H1 (cell line): ENCODE measurements around the gene EPHA8. TPM values are rescaled to one million over a fixed set of nuclear protein-coding genes. Genes with fewer than 3 reads are reported as not detected.

Experiments
- CTCF ChIA-PET: fragments of 300-600 bp; sonication (Branson Sonifier 250); formaldehyde crosslinking; loops from one replicate; lab custom pipeline; 2021; ENCODE audit not compliant: partially characterized antibody; lab: Charles Lee
- POLR2A ChIA-PET: fragments of 300-600 bp; sonication (Branson Sonifier 250); formaldehyde crosslinking; loops from one replicate; lab custom pipeline; 2021; ENCODE audit warnings: inconsistent platforms; ENCODE audit not compliant: partially characterized antibody; lab: Charles Lee
- DNase-seq, 2 experiments: peaks; one replicate each; pipeline versions ENCODE4 v3.0.0 to v3.0.0-alpha.2; 2010 to 2022; ENCODE audit warnings: low spot score in 2 of 2, low read depth in 1 of 2, mixed read lengths in 1 of 2
- FAIRE-seq: peaks from 2 replicates; lab custom pipeline; 2011; peaks lifted over from hg19 to GRCh38; lab: Jason Lieb, UNC
- H2AFZ ChIP-seq: 2 replicates; pipeline ENCODE4 v1.8.1; 2012; ENCODE audit warnings: low read length, inconsistent platforms
- H2AK5ac ChIP-seq: 2 replicates; pipeline ENCODE4 v1.6.1; 2013; ENCODE audit warnings: low read depth, low read length
- H2BK120ac ChIP-seq: replicated peaks from 2 replicates; pipeline ENCODE3; 2013; ENCODE audit warnings: low read depth, low read length, inconsistent platforms
- H2BK12ac ChIP-seq: 2 replicates; pipeline ENCODE4 v1.6.1; 2013; ENCODE audit warnings: low read depth, low read length
- H2BK15ac ChIP-seq: 2 replicates; pipeline ENCODE4 v1.6.1; 2013; ENCODE audit warnings: low read length
- H2BK20ac ChIP-seq: 2 replicates; pipeline ENCODE4 v1.6.1; 2013; ENCODE audit warnings: low read length
- H2BK5ac ChIP-seq: 2 replicates; pipeline ENCODE4 v1.6.1; 2013; ENCODE audit warnings: low read depth, low read length
- H3K14ac ChIP-seq: 2 replicates; pipeline ENCODE4 v1.6.1; 2013; ENCODE audit warnings: inconsistent platforms; ENCODE audit not compliant: insufficient read length
- H3K18ac ChIP-seq: 2 replicates; pipeline ENCODE4 v1.6.1; 2013; ENCODE audit warnings: low read length; ENCODE audit errors: extremely low read depth
- H3K23ac ChIP-seq: 2 replicates; pipeline ENCODE4 v1.6.1; 2013; ENCODE audit warnings: inconsistent platforms; ENCODE audit not compliant: insufficient read length
- H3K23me2 ChIP-seq: 2 replicates; pipeline ENCODE4 v1.6.1; 2013; ENCODE audit warnings: low read depth, low read length
- H3K27ac ChIP-seq: 2 replicates; pipeline ENCODE4 v1.6.1; 2011; ENCODE audit warnings: low read depth, low read length, inconsistent platforms
- H3K27me3 ChIP-seq, 4 experiments: replicated peaks in 1 of 4; 1 replicate in 1 of 4; 2 replicates in 3 of 4; pipeline versions ENCODE4 v1.6.1 to v1.8.1; 2011 to 2013; ENCODE audit warnings: low read length in 3 of 4, mild to moderate bottlenecking in 3 of 4, inconsistent platforms in 2 of 4, mixed read lengths in 2 of 4, moderate library complexity in 1 of 4; ENCODE audit not compliant: control insufficient read depth in 3 of 4, insufficient read depth in 3 of 4; ENCODE audit errors: extremely low read depth in 1 of 4
- H3K36me3 ChIP-seq, 4 experiments: 2 replicates each; pipeline versions ENCODE4 v1.6.1 to v1.8.1; 2011 to 2013; ENCODE audit warnings: mild to moderate bottlenecking in 4 of 4, low read length in 3 of 4, moderate library complexity in 2 of 4, control low read depth in 1 of 4, inconsistent platforms in 1 of 4; ENCODE audit not compliant: insufficient read depth in 4 of 4, control insufficient read depth in 2 of 4
- H3K4ac ChIP-seq: replicated peaks from 2 replicates; pipeline ENCODE3; 2013; ENCODE audit warnings: low read length, low read depth, mixed read lengths, inconsistent platforms; ENCODE audit not compliant: insufficient read length
- H3K4me1 ChIP-seq, 4 experiments: replicated peaks in 1 of 4; 1 replicate in 1 of 4; 2 replicates in 3 of 4; pipeline versions ENCODE4 v1.6.1 to v1.8.1; 2011 to 2013; ENCODE audit warnings: low read length in 3 of 4, inconsistent platforms in 2 of 4, mixed read lengths in 1 of 4; ENCODE audit not compliant: insufficient read depth in 4 of 4, control insufficient read depth in 3 of 4
- H3K4me2 ChIP-seq, 2 experiments: 2 replicates each; pipeline versions ENCODE4 v1.6.1 to v1.8.1; 2011 to 2013; ENCODE audit warnings: low read depth in 2 of 2, low read length in 2 of 2, control low read depth in 1 of 2, inconsistent platforms in 1 of 2, mild to moderate bottlenecking in 1 of 2; ENCODE audit not compliant: insufficient read depth in 1 of 2
- H3K4me3 ChIP-seq, 4 experiments: fragments of 200-600, 300-600 bp in 1 of 4; sonication (generic), shearing (Covaris generic), sonication (Bioruptor Twin) in 1 of 4; 2 replicates each; pipeline versions ENCODE4 v1.5.1 to v1.8.1; 2011 to 2016; ENCODE audit warnings: low read length in 4 of 4, low read depth in 3 of 4, control low read depth in 2 of 4, inconsistent platforms in 2 of 4, mild to moderate bottlenecking in 2 of 4, mixed read lengths in 1 of 4, moderate library complexity in 1 of 4; ENCODE audit not compliant: insufficient read depth in 2 of 4; ENCODE audit errors: extremely low read depth in 1 of 4
- H3K56ac ChIP-seq: replicated peaks from 2 replicates; pipeline ENCODE3; 2013; ENCODE audit warnings: low read depth, mild to moderate bottlenecking, mixed read lengths, low read length, inconsistent platforms; ENCODE audit not compliant: insufficient read length
- H3K79me1 ChIP-seq: 2 replicates; pipeline ENCODE4 v1.6.1; 2013; ENCODE audit warnings: low read depth, low read length, control low read depth
- H3K79me2 ChIP-seq, 2 experiments: 2 replicates each; pipeline versions ENCODE4 v1.6.1 to v1.8.1; 2012 to 2013; ENCODE audit warnings: low read length in 2 of 2, mild to moderate bottlenecking in 2 of 2, inconsistent platforms in 1 of 2; ENCODE audit not compliant: insufficient read depth in 2 of 2, control insufficient read depth in 1 of 2
- H3K9ac ChIP-seq, 4 experiments: replicated peaks in 1 of 4; 1 replicate in 1 of 4; 2 replicates in 3 of 4; pipeline versions ENCODE4 v1.6.1 to v1.8.1; 2011 to 2013; ENCODE audit warnings: low read depth in 3 of 4, low read length in 3 of 4, control low read depth in 2 of 4, mild to moderate bottlenecking in 2 of 4, moderate library complexity in 2 of 4, inconsistent platforms in 1 of 4; ENCODE audit errors: extremely low read depth in 1 of 4
- H3K9me3 ChIP-seq, 2 experiments: 2 replicates each; pipeline versions ENCODE4 v1.6.1 to v1.8.1; 2012 to 2013; ENCODE audit warnings: mild to moderate bottlenecking in 2 of 2, moderate library complexity in 2 of 2, control low read depth in 1 of 2, inconsistent platforms in 1 of 2, low read depth in 1 of 2, low read length in 1 of 2, mixed read lengths in 1 of 2; ENCODE audit not compliant: insufficient read depth in 2 of 2
- H4K20me1 ChIP-seq, 2 experiments: replicated peaks in 1 of 2; 2 replicates each; pipeline versions ENCODE3 to v1.8.1; 2011 to 2013; ENCODE audit warnings: inconsistent platforms in 2 of 2, low read length in 2 of 2, mild to moderate bottlenecking in 1 of 2; ENCODE audit not compliant: insufficient read depth in 2 of 2, control insufficient read depth in 1 of 2
- H4K5ac ChIP-seq: 2 replicates; pipeline ENCODE4 v1.6.1; 2013; ENCODE audit warnings: low read length, low read depth, mixed read lengths, inconsistent platforms; ENCODE audit not compliant: insufficient read length
- H4K8ac ChIP-seq: 2 replicates; pipeline ENCODE4 v1.8.0; 2013; ENCODE audit warnings: mild to moderate bottlenecking, moderate library complexity, low read length, inconsistent platforms; ENCODE audit not compliant: insufficient read depth; ENCODE audit errors: extremely low read depth
- H4K91ac ChIP-seq: replicated peaks from 2 replicates; pipeline ENCODE3; 2013; ENCODE audit warnings: low read length, mixed read lengths, inconsistent platforms; ENCODE audit not compliant: insufficient read length
- CHD2 ChIP-seq: IDR thresholded peaks from 2 replicates; pipeline ENCODE4 v1.6.1; 2012; ENCODE audit warnings: low read length, improper control_type of control experiment
- CTCF ChIP-seq, 3 experiments: IDR thresholded peaks; 1 replicate in 2 of 3; 2 replicates in 1 of 3; pipeline versions ENCODE4 v1.5.1 to v1.6.1; 2011; ENCODE audit warnings: low read length in 3 of 3, mild to moderate bottlenecking in 3 of 3, inconsistent platforms in 2 of 3, low read depth in 1 of 3, moderate library complexity in 1 of 3; ENCODE audit not compliant: insufficient read depth in 1 of 3; ENCODE audit errors: control extremely low read depth in 1 of 3
- GABPA ChIP-seq: IDR thresholded peaks from 2 replicates; pipeline ENCODE4 v1.6.1; 2011; ENCODE audit warnings: mild to moderate bottlenecking, low read length, moderate library complexity, borderline replicate concordance; ENCODE audit not compliant: insufficient read depth
- HDAC2 ChIP-seq, 2 experiments: fragments of 300-600 bp in 1 of 2; sonication (generic) in 1 of 2; IDR thresholded peaks; 2 replicates each; pipeline ENCODE4 v1.6.1; 2011 to 2012; ENCODE audit warnings: low read depth in 2 of 2, low read length in 2 of 2, mild to moderate bottlenecking in 2 of 2, moderate library complexity in 2 of 2, borderline replicate concordance in 1 of 2, inconsistent platforms in 1 of 2
- KDM5A ChIP-seq: fragments of 200-600 bp; IDR thresholded peaks from 2 replicates; pipeline ENCODE4 v1.7.1; 2012; ENCODE audit warnings: mild to moderate bottlenecking, low read length, inconsistent platforms, mixed read lengths
- NANOG ChIP-seq: IDR thresholded peaks from 2 replicates; pipeline ENCODE4 v1.6.1; 2011; ENCODE audit warnings: low read length, low read depth, mild to moderate bottlenecking, inconsistent platforms; ENCODE audit not compliant: insufficient read depth, poor library complexity, severe bottlenecking
- NRF1 ChIP-seq: IDR thresholded peaks from 2 replicates; pipeline ENCODE4 v1.6.1; 2011; ENCODE audit warnings: mild to moderate bottlenecking, low read depth, low read length, improper control_type of control experiment
- RFX5 ChIP-seq: IDR thresholded peaks from 2 replicates; pipeline ENCODE4 v1.6.1; 2011; ENCODE audit warnings: low read depth, low read length, improper control_type of control experiment, borderline replicate concordance
- SAP30 ChIP-seq: fragments of 300-600 bp; sonication (generic); IDR thresholded peaks from 2 replicates; pipeline ENCODE4 v1.7.1; 2012; ENCODE audit warnings: low read length, moderate library complexity, mild to moderate bottlenecking, inconsistent platforms; ENCODE audit not compliant: insufficient read depth, insufficient replicate concordance
- SIN3A ChIP-seq, 2 experiments: IDR thresholded peaks in 1 of 2; conservative IDR thresholded peaks in 1 of 2; 2 replicates each; pipeline ENCODE4 v1.6.1; 2011 to 2012; ENCODE audit warnings: low read length in 2 of 2, improper control_type of control experiment in 1 of 2, low read depth in 1 of 2, mild to moderate bottlenecking in 1 of 2
- WGBS, 2 experiments: shearing (Covaris generic) in 1 of 2; methylation state at CpG; one replicate each; pipeline versions ENCODE4 v1.1.6 to v1.1.7; 2013 to 2015; ENCODE audit warnings: low lambda C conversion rate in 2 of 2, mixed read lengths in 2 of 2, inconsistent platforms in 1 of 2, low coverage in 1 of 2, missing lambda C conversion rate in 1 of 2; ENCODE audit not compliant: insufficient replicate concordance in 2 of 2, insufficient coverage in 1 of 2, insufficient read length in 1 of 2; ENCODE audit errors: extremely low coverage in 1 of 2, missing lambda C conversion rate in 1 of 2; 5-methylcytosine and 5-hydroxymethylcytosine counted together
- polyA plus RNA-seq, 7 experiments: library from polyadenylated mRNA; depleted of rRNA in 3 of 7; stranded (reverse) in 5 of 7; unstranded in 2 of 7; fragments of >200 nt in 5 of 7; fragments of 200-250 nt in 2 of 7; gene quantifications; 1 replicate in 5 of 7; 2 replicates in 1 of 7; 4 replicates in 1 of 7; pipeline versions ENCODE4 v1.2.1 to v1.2.3, GENCODE V29; 2011 to 2013; ENCODE audit warnings: missing spikeins in 2 of 7, mixed read lengths in 2 of 7
- total RNA-seq: library from RNA; stranded (reverse); fragmentation: NEBNext Ultra II Directional; extraction: Animal tissue kit (Norgen Biotek cat#: 25700); gene quantifications from 2 replicates; pipeline ENCODE4 v1.2.1, GENCODE V29; 2021

Gene EPHA8
- total and polyA plus RNA-seq, 2 of the 8 experiments (the other 6 are each of a cell fraction or from before 2014, with no cell fraction given) = 4.0 to 8.4 TPM

GRCh38 chr1:22566161-22566560 is 2.9 kb downstream of the EPHA8 start:
- CTCF ChIA-PET = no interaction called here
- Histone ChIP-seq H2BK120ac (no peak overlapping the region), H3K36me3 (no peaks in the 10 kb centered on the region; a peak in 1 of 8 replicates), H2BK5ac (no peak overlapping the region), H3K4me1 (peaks cover 0 to 22% (median 14%) of the 10 kb centered on the region in 4 experiments; a peak in 6 of 7 replicates), H4K91ac (no peak overlapping the region), H2BK15ac (no peak overlapping the region), H3K9me3 (no peaks in the 10 kb centered on the region), H2AFZ (no peak overlapping the region), H4K5ac (no peak overlapping the region), H3K14ac (no peak overlapping the region), H2AK5ac (no peak overlapping the region), H3K23ac (no peak overlapping the region), H2BK20ac (no peak overlapping the region), H4K8ac (no peak overlapping the region), H4K20me1 (peaks cover 0 to 2% of the 10 kb centered on the region in 2 experiments), H3K27me3 (peaks cover 17 to 29% (median 28%) of the 10 kb centered on the region in 4 experiments), H3K18ac (no peak overlapping the region), H3K23me2 (peaks cover 10% of the 10 kb centered on the region; the same call in 1 of the 2 replicates), H3K4me3 (no peak overlapping the region), H3K27ac (no peak overlapping the region), H3K79me2 (no peaks in the 10 kb centered on the region), H3K79me1 (no peaks in the 10 kb centered on the region; the same call in 1 of the 2 replicates), H3K56ac (no peak overlapping the region), H2BK12ac (no peak overlapping the region), H3K9ac (no peak overlapping the region), H3K4me2 (no peak overlapping the region), H3K4ac (no peak overlapping the region)
- DNase-seq (no peak), FAIRE-seq (no peak)
- POLR2A ChIA-PET = no interaction called here
- 92% methylated on average over 12 of the region's 14 CpGs; no CpG with 5 or more reads in 1 of the 2 experiments for WGBS, 2 experiments
- TF ChIP-seq SIN3A (conservative IDR thresholded peaks at IDR 0.05 in 1 of 2, IDR thresholded peaks at IDR 0.05 in 1 of 2; ENCODE audit: low read depth in 1 of 2, low read length in 2 of 2) (no peak), SAP30 (no peak), CTCF (IDR thresholded peaks at IDR 0.05; ENCODE audit: control extremely low read depth in 1 of 3, insufficient read depth in 1 of 3, low read depth in 1 of 3, low read length in 3 of 3) (no peak), NRF1 (no peak), CHD2 (no peak), GABPA (no peak), NANOG (no peak), HDAC2 (IDR thresholded peaks at IDR 0.05; ENCODE audit: borderline replicate concordance in 1 of 2, low read depth in 2 of 2, low read length in 2 of 2) (no peak), KDM5A (no peak), RFX5 (no peak)
